OCI-LY7 (cell line): Measurements from ENCODE around the gene C17orf78.

ENCODE experiments used
- CTCF ChIP-seq: fragments of 200-600 bp; sonication (generic); conservative IDR thresholded peaks from 2 replicates; pipeline ENCODE4 v1.5.1; 2014; ENCODE audit warnings: mild to moderate bottlenecking, antibody characterized with exemption, low read length, moderate library complexity, mixed read lengths
- EZH2phosphoT487 ChIP-seq: fragments of 200-600 bp; sonication (generic); IDR thresholded peaks from 2 replicates; pipeline ENCODE4 v1.6.1; 2018; ENCODE audit warnings: low read depth, borderline replicate concordance, mild to moderate bottlenecking, mixed run types, antibody characterized with exemption, low read length, moderate library complexity, mixed read lengths

- TF ChIP-seq CTCF = peak; percentile 53
- no peak for TF ChIP-seq EZH2phosphoT487
These were observed 38.2 kb downstream of the C17orf78 start for GRCh38 chr17:37413875-37414519.
